Measurements from ENCODE around the gene SH3BP4.
"Not testable (repeated sequence)": the region's sequence is repeated elsewhere in the genome, so short reads cannot be mapped to it uniquely, and the experiment has no call there.

SH3BP4 gene

DNA sequence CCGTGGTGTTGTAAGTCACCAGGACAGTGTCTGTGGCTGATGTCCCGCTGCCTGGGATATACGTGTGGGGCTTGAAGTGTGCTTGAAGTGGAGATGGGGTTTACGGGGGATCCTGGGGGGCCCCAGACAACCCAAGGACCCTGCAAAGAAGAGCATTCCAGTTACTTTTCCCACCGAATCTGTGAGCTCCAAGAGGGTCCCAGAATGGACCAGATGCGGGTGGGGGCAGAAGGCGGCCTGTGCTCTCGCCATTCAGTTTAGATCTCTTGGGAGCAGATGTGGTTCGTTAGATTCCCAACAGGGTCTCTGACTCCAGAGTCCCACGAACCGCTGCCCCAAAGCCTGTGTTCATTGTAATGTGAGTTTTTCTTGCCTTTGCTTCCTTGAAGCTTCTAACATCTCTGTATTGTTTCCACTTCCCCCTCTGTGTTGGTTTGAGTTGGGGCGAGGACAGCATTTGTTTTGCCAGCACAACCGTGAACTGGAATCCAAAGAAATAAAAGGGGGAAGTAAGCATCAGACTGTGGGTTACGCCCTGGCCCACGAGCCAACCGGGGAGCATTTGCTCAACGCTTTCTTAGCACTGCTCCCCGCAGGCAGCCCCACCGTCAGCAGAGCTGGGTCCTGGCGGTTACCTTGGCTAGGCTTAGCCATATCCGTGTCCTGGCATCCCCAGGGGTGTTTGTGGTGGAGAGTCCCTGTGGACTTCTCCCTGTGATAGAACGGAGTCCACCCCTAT is 92.1 kb downstream of the SH3BP4 start:
- no peak for FAIRE-seq

- FAIRE-seq = no peak
Measured at GRCh38 chr2:235044501-235045271, 92.9 kb downstream of the SH3BP4 start.

DNA sequence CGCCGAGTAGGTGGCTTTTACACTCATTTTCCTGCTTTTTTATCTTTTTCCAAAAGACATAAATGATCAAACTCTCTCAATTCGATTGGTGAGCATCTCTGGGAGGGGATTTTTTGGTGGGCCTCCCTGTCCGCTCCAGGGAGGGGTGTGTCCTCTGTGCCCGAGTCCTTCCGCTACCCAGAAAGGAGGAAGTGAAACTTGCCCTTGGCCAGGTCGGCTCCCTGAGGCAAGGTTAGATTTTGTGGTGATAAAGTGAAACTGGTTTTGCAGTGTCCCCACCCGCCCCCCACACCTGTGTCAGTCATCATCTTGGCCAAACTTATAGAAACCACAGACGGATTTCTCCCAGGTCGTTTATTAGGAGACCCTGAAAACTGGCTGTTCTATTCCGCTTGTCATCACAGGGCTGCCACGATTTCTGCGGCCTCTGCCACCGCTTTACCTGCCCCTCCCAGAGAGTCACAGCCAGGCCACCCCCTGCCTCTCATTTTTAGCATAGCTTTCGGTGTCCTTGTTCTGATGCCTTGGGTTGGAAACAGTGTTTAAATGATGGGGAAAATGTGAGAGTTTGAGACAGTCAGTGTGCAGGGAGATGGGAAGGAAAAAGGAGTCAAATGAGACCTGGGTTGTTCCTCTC is 93.6 kb downstream of the SH3BP4 start:
- no peak for FAIRE-seq

DNA sequence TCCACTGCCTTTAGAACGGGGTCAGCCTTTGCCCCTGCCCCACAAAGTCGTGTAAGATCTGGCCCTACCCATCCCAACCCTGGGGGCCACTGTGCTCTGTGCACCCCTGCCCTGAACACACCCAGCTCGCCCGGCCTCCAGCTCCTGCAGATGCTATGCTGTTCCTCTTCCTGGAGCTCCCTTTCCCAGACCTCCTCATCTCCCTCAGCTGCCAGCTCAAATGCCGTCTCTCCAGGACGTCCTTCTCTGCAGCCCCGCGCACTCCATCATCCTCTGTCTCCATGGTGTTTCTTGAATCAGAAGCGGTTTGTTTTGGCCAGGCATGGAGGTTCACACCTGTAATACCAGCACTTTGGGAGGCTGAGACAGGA is 94.1 kb downstream of the SH3BP4 start:
- FAIRE-seq = no peak

DNA sequence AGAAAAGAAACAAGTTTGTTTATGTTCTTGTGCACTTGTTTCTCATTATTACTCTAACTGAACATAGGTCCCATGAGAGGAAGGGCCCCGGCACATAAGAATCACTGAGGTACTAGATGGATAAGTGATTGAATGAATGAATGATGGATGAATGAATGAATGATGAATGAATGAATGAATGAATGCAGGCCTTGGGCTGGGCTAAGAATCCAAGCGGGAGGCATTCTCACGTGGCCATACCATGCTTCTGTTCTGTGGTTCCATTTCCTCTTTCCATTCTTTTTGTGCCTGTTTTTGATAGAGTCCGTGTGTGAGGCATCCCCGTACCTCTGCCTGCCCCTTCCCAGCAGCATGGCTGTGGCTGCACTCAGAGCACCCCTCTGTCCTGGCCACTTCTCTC is 94.8 kb downstream of the SH3BP4 start:
- no peak for FAIRE-seq

GRCh38 chr2:235047171-235048160 is 95.6 kb downstream of the SH3BP4 start:
- no peak for FAIRE-seq

GRCh38 chr2:235048549-235048948 is 96.7 kb downstream of the SH3BP4 start:
- no peak for FAIRE-seq

GRCh38 chr2:235049069-235049468 is 97.3 kb downstream of the SH3BP4 start:
- FAIRE-seq = no peak

DNA sequence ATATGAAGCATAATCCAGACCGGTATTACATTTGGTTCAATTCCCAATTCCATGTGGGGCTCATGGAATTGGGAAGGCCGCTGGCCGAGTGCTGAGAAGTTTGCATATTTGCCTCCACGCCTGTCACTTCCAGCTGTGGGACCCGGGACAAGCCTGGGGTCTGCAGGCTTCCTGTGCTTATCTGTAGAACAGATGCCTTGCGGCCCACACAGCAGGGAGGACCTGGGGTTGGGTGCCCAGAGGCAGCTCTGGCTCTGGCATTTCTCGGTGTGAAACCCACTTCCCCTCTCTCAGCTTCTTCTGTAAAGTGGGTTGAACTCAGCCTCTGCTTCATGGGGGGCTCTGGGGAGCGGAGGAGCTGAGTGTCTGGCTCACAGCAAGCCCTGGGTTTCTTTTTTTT is 97.9 kb downstream of the SH3BP4 start:
- FAIRE-seq = no peak

- no peak for FAIRE-seq
Measured at GRCh38 chr2:235050980-235051351, 99.1 kb downstream of the SH3BP4 start.

DNA sequence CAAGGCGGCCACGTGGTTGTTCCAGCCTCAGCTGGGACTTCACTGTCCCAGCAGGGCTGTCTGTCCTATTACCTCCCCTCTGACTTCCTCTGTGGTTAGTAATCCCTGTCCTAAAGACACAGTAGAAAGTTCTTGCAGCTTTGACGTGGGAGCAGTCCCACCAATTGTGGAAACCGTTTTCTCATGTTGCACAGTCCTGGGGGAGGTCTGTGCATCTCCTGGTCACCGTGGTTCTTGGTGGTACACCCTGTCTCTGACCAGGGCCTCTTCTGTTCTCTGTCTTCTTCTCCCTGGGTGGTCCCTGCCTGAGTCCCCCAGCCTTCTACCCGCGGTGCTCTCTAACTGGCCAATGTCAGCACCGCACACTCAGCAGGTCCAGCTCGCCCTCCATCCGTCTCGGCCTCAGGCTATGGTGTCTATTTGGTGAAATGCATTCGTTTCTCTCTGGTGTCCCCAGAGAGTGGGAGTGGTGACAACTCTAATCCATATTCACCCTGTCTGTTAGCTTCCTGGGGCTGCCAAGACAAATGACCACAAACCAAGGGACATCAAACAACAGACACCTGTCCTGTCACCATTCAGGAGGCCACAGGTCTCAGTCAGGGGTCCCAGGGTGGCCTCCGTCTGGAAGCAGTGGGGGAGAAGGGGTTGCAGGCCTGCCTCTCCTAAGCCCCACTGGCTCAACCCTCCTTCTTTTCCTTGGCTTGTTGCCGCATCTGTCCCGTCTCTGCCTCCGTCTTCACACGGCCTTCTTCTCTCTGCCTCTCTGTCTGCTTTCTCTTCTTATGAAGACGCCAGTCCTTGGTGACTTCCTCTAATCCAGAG is 99.8 kb downstream of the SH3BP4 start:
- no peak for FAIRE-seq

GRCh38 chr2:235052514-235053354 is 100.9 kb downstream of the SH3BP4 start:
- FAIRE-seq = no peak

GRCh38 chr2:235053651-235054050 is 101.8 kb downstream of the SH3BP4 start:
- FAIRE-seq = no peak

- no peak for FAIRE-seq
Measured at GRCh38 chr2:235054475-235054874, 102.7 kb downstream of the SH3BP4 start.

DNA sequence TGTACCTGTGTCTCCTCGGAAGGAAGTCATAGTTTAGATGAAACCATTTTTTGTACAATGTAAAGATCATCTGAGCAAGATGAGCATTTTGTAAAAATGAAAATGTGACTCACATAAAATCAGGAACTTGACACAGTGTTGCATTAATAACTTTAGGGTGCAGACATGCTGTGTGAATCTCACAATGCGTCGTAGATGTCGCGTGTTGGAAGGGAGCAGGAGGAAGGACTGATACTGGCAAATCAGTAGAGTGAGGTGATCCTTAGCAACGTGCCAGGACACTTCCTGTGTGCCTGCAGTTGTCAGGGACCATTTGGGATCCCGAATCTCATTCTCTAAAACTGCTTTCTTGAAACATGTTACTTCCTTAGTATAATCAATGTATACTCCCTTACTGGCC is 103.1 kb downstream of the SH3BP4 start:
- FAIRE-seq = no peak

- FAIRE-seq = no peak
Measured at GRCh38 chr2:235055891-235056516, 104.2 kb downstream of the SH3BP4 start.

GRCh38 chr2:235056768-235057167 is 105.0 kb downstream of the SH3BP4 start:
- FAIRE-seq = no peak

GRCh38 chr2:235057616-235058015 is 105.8 kb downstream of the SH3BP4 start:
- FAIRE-seq = not testable (repeated sequence)

DNA sequence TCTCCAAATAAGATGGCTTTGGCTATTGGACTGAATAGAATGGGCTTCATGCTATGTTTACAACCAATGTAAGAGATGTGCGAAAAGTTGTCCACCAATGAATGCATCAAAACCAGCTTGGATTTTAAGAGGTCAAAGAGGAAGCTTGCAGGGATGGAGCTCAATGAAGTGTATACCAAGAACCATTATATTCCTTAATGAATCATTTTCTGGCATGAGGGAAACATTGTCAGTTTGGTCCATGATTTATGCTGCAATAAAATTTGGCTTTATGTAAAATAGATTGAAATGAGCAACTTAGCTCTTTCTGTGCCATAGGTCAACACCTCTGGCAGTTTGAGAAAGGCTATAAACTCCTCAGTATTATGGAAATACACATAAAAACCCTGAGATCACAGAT is 107.3 kb downstream of the SH3BP4 start:
- no peak for FAIRE-seq

GRCh38 chr2:235061656-235062055 is 109.8 kb downstream of the SH3BP4 start:
- no peak for FAIRE-seq
